NOMO-1 (cell line): ENCODE measurements around the gene LRRD1.
"Not testable (repeated sequence)": the region's sequence is repeated elsewhere in the genome, so short reads cannot be mapped to it uniquely, and the experiment has no call there.

ENCODE experiments used
- DNase-seq, 2 experiments: peaks; one replicate each; lab custom pipeline; 2025; ENCODE audit not compliant: unreplicated experiment in 2 of 2; lab: John Stamatoyannopoulos, UW

The LRRD1 gene

GRCh38 chr7:92142791-92143190 is 36.2 kb downstream of the LRRD1 start:
- DNase-seq: not testable (repeated sequence)

GRCh38 chr7:92141161-92141560 is 37.8 kb downstream of the LRRD1 start:
- no peak for DNase-seq

DNA sequence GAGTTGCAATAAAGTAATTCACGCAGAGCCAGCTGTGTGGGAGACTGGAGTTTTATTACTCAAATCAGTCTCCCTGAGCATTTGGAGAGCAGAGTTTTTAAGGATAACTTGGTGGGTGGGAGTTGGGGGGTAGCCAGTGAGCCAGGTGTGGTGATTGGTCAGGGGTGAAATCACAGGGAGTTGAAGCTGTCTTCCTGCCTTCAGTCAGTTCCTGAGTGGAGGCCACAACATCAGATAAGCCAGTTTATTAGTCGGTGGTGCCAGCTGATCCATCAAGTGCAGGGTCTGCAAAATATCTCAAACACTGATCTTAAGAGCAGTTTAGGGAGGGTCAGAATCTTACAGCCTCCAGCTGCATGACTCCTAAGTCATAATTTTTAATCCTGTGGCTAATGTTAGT is 41.4 kb downstream of the LRRD1 start:
- no peak for DNase-seq

DNA sequence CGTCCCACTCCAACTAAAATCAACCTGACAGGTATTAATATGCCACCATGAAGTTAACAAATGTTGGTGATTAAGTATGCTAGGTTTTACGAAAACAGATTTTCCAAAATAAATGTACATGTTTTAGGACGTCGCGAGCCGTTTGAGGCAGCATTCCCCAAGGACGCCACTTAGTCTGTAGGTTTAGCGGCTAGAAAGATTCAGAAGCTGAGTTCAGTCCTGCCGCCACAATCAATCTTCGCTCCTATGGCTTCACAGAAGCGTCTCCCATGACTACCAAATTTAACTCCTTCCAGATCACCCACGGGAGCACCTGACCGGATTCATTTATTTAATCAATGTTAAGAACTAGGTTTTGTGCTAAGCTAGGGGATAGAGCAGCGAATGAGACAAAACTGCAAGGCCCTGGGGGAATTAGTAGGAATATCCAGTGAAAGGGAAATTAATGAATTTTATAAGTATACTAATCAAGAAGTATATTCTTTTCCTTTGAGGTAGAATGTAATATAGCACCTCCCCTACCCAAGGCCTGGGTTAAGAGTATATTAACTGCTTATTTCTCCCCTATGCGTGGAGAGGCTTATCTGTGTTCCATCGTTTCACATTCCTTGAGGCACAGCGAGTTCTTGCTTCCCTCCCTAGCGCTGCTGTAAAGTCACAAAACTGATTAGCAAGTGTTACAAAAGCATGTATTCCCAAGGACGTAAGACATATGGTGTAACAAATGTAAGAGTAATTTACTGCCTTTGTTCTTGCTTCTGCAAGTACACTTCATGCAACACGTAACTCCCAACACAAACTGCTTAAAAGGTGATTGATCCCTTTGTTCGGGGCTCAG is 43.7 kb downstream of the LRRD1 start:
- DNase-seq: peak; percentile 54 to 83

DNA sequence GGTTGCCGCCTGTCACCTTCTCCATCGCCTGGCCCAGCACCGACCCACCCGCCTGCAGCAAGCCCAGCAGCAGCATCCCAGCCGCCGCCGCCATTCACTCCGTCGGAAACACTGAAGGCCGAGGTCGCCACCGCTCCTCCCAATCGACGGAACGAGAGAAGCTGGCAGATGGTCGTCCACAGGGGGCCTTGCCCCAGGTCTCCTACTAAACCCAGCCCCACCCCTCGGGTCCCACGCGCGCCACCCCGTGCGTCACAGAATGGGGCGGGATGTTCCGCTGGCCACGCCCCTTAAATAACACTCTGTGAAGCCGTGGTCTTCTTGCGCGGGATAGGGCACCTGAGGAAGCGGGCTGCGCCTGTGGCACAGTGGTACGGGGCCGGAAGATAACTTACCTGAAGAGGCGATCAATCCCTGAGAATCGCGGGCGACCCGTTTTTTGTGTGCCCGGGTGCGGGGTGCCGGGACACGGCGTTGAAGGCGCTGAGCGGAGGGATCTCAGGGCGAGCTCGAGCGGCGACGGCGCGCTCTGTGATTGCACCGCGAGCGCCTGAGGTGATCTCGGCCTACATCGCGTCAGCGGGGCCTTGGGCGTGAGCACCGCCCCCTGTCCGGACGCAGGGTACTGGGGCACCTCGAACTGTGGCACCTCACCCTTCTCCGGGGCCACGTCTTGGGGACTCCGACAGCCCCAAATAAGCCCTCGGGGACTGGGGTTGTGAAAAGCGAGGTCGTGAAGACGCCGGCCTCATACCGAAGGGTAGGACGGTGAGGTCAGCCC is 44.5 kb downstream of the LRRD1 start, which contains the start of gene CYP51A1:
Gene CYP51A1, minus strand, starts transcription at position 207 of the 781 bp plus-strand sequence. Its CDS starts 113 bp downstream, at position 94.
- peak; percentile 99 for DNase-seq

GRCh38 chr7:92133737-92134270 is 45.1 kb downstream of the LRRD1 start:
- DNase-seq: peak; percentile 80 to 88

GRCh38 chr7:92133133-92133736 is 45.7 kb downstream of the LRRD1 start:
- DNase-seq: peak; percentile 80 to 88

DNA sequence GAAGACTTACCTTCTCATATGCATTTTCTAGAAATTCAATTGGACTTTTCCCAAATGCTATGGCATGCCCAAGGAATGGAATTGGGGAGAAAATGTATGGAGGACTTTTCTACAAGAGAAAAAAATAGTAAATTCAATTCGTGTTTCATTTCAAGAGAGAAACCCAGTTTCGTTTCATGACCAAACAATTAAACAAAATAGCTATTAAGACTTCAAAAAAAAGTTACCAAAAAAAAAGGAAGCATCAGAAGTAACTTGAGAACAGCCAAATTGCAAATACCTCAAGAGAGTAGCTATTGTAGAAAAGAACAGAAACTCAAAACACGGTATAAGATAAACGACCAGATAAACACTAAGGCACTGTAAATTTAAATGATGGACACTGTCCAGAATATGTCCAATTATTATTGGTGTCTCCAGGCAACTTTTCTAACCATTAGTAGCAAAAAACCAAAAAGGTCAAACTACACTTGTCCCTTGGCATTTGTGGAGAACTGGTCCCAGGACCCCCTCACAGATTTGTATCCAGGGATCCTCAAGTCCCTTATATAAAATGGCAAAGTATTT is 47.1 kb downstream of the LRRD1 start:
- peak; percentile 48 to 67 for DNase-seq

- DNase-seq: no peak
These were observed 47.8 kb downstream of the LRRD1 start for GRCh38 chr7:92131093-92131492.

DNA sequence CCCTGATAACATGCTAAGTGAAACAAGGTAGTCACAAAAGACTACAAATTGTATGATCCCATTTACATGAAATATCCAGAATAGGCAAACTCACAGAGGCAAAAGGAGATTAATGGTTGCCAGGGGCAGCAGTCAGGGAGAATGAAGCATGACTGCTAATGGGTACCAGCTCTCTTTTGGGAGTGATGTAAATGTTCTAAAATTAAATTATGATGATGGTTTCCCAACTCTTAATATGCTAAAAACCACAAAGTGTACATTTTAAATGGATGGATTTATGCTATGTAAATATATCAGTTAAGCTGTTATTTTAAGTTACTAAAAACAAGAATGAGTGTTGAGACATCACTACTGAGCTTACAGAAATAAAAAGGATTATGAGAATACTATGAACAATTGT is 57.3 kb downstream of the LRRD1 start:
- peak in 1 of 2 experiments; percentile 51 for DNase-seq

DNA sequence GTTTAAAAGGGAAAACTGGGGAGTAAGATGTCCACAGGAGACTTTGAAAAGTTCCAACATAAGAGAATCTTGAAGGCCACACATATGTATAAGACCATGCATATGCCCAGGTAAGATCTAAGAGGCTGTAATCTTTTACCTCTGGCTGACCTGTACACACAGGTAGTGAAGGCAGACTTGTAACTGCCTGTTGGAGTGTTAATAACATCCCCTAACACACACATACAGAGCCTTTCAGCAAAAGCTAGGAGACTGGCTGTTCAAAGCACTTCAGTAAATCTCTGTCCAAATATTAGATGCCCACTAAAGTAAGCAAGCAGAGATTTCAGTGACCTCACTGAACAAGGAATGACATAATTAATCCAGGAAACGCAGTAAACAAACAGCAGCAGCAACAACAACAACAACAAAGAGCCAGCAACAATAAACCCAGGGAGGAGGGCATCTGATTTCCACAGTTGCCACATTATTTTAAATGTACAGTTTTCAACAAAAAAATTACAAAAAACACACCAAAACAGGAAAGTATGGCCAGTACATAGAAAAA is 59.7 kb downstream of the LRRD1 start:
- DNase-seq: no peak

DNA sequence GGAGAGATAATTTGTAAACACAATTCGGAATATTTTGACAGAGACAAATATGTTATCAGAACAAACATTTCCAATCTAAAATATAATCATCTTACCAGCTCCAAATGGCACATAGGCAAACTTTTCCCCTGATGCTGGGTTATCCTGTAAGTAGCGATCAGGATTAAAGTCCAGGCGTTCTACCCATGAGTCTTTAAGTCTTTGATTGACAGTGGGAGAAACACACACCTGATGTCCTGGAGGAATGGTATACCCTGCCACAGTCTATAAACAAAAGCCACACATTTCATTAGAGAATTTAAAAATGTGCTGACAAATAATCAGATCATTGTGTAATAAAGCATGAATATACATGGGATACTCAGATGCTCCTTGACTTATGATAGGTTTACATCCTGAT is 62.0 kb downstream of the LRRD1 start:
- no peak for DNase-seq

GRCh38 chr7:92115821-92116220 is 63.1 kb downstream of the LRRD1 start:
- no peak for DNase-seq

- no peak for DNase-seq
These were observed 68.1 kb downstream of the LRRD1 start for GRCh38 chr7:92110857-92111256.

GRCh38 chr7:92108821-92109220 is 70.1 kb downstream of the LRRD1 start:
- no peak for DNase-seq

GRCh38 chr7:92102862-92103261 is 76.1 kb downstream of the LRRD1 start:
- DNase-seq: not testable (repeated sequence)

GRCh38 chr7:92100534-92100933 is 78.4 kb downstream of the LRRD1 start:
- DNase-seq: no peak

- peak; percentile 84 to 97 for DNase-seq
These were observed 83.6 kb downstream of the LRRD1 start for GRCh38 chr7:92095380-92095779.
